Mucosa of descending colon (tissue), 3 donors: ENCODE data around the gene FGF5. TPM values are rescaled to one million over a fixed set of nuclear protein-coding genes. Genes with fewer than 3 reads are reported as not detected.

Experiments used
- ATAC-seq: fragments of 200-7000 bp; cut with Tn5 transposase; one replicate; pipeline ENCODE4 v1.9.1; 2020; ENCODE audit warnings: mild to moderate bottlenecking, moderate library complexity
- DNase-seq, 3 donors: peaks; one replicate each; pipeline ENCODE4 v3.0.0-alpha.2; 2020
- H3K36me3 ChIP-seq: fragments of 200-600 bp; one replicate; pipeline ENCODE4 v1.8.0; 2021; ENCODE audit warnings: low read depth, mild to moderate bottlenecking
- H3K4me1 ChIP-seq: fragments of 200-600 bp; one replicate; pipeline ENCODE4 v1.8.0; 2021; ENCODE audit warnings: low read depth, mild to moderate bottlenecking
- H3K4me3 ChIP-seq: fragments of 200-600 bp; one replicate; pipeline ENCODE4 v1.8.0; 2021; ENCODE audit warnings: mild to moderate bottlenecking
- H3K9me3 ChIP-seq: fragments of 200-600 bp; one replicate; pipeline ENCODE4 v1.8.0; 2021; ENCODE audit warnings: mild to moderate bottlenecking
- intact Hi-C, 2 donors: fragments of 100-400 bp; cut with DNase I in 1 of 2; cut with micrococcal nuclease in 1 of 2; formaldehyde crosslinking; loops; one replicate each; pipeline versions ENCODE4 v1.11.0 to v1.11.1; 2022; cut with DNase I, micrococcal nuclease
- total RNA-seq, 3 donors: library from RNA; stranded (reverse); fragmentation: NEBNext Ultra II Directional in 2 of 3; extraction: Animal tissue kit (Norgen Biotek cat#: 25700) in 2 of 3; gene quantifications; one replicate each; pipeline versions ENCODE4 v1.2.1 to v1.2.4, GENCODE V29; 2021 to 2023
- TF ChIP-seq, protein P1 (sequence below): fragments of 200-600 bp; IDR thresholded peaks from one replicate; pipeline ENCODE4 v1.8.0; 2022; ENCODE audit warnings: antibody characterized with exemption, mild to moderate bottlenecking
- donor health status: DM: no; HTN: no; CAD: no; lungs with moderate emphysema.
- donor health status: DM: no; HTN: no; CAD: no.
- donor health status: DM: no; HTN: yes; CAD: no.

The FGF5 gene
- total RNA-seq, 3 donors from 2014 or later: 0.05 to 1.1 TPM; not detected in 1

DNA sequence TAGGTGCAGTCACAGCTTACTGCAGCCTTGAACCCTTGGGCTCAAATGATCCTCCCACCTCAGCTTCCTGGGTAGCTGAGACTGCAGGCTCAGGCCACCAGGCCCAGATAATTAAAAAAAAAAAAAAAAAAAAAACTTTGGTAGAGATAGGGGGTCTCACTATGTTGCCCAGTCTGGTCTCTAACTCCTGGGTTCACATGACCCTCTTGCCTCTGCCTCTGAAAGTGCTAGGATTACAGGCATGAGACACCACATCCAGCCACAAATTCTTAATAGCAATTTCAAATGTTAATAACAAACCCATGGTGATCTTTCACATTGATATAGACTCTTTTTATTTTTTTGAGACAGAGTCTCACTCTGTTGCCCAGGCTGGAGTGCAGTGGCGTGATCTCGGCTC lies 12.3 kb upstream of the FGF5 start:
- H3K36me3 ChIP-seq: no peaks in the 10 kb centered on the region
- no peaks in the 10 kb centered on the region for H3K9me3 ChIP-seq
- TF ChIP-seq, protein P1, sequence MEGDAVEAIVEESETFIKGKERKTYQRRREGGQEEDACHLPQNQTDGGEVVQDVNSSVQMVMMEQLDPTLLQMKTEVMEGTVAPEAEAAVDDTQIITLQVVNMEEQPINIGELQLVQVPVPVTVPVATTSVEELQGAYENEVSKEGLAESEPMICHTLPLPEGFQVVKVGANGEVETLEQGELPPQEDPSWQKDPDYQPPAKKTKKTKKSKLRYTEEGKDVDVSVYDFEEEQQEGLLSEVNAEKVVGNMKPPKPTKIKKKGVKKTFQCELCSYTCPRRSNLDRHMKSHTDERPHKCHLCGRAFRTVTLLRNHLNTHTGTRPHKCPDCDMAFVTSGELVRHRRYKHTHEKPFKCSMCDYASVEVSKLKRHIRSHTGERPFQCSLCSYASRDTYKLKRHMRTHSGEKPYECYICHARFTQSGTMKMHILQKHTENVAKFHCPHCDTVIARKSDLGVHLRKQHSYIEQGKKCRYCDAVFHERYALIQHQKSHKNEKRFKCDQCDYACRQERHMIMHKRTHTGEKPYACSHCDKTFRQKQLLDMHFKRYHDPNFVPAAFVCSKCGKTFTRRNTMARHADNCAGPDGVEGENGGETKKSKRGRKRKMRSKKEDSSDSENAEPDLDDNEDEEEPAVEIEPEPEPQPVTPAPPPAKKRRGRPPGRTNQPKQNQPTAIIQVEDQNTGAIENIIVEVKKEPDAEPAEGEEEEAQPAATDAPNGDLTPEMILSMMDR: no peak
- intact Hi-C loops: no loop called here
- H3K4me3 ChIP-seq: no peak overlapping the region
- ATAC-seq (no peak), DNase-seq (no peak)
- no peaks in the 10 kb centered on the region for H3K4me1 ChIP-seq

DNA sequence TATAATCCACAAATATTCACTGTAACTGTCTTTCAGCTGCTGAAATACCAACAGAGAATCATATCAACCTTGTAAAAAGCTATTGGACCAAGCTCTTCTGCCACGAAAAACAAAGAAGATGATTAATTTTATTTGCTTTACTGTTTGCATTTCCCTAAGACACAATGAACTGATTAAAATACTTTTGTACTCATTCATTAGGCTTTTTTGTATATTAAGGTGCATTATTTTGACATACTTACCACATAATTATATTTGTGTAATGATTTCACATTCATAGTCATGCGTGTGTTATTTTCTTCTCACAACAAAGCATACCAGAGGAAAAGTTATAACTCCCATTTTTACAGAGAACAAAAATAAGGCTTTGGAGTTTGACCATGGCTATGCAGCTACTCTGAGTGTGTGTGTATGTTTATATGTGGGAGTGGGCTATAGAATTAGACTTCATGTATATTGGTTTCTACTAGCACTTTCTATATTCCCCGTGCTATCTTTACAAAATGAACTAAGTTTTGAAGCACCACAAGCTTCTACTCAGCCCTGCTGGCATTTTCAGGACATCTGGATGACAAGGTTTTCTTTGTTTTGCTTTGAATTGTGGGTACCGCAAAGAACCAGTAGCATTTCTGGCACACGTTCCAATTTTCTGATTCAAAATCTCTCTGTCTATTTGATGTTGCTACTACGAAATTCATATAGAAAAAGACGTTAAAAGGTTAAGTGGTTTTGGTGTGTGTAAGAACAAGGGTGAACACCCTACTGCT lies 11.0 kb upstream of the FGF5 start:
- ATAC-seq: no peak
- intact Hi-C loops: no loop called here
- H3K9me3 ChIP-seq: no peaks in the 10 kb centered on the region
- no peaks in the 10 kb centered on the region for H3K4me1 ChIP-seq
- no peak overlapping the region for H3K4me3 ChIP-seq
- TF ChIP-seq, protein P1: no peak
- DNase-seq: no peak
- no peaks in the 10 kb centered on the region for H3K36me3 ChIP-seq

GRCh38 chr4:80257851-80258250 lies 8.6 kb upstream of the FGF5 start:
- no peak overlapping the region for H3K4me3 ChIP-seq
- TF ChIP-seq, protein P1: no peak
- H3K9me3 ChIP-seq: no peaks in the 10 kb centered on the region
- intact Hi-C loops: no loop called here
- ATAC-seq (no peak), DNase-seq (no peak)
- no peaks in the 10 kb centered on the region for H3K4me1 ChIP-seq
- no peaks in the 10 kb centered on the region for H3K36me3 ChIP-seq

- intact Hi-C loops: no loop called here
- TF ChIP-seq, protein P1: no peak
- Histone ChIP-seq H3K4me3 (no peak overlapping the region), H3K4me1 (no peaks in the 10 kb centered on the region), H3K36me3 (no peaks in the 10 kb centered on the region), H3K9me3 (no peaks in the 10 kb centered on the region)
- DNase-seq: no peak
- no peak for ATAC-seq
Measured at GRCh38 chr4:80259012-80259411, 7.5 kb upstream of the FGF5 start.

- TF ChIP-seq, protein P1: no peak
- intact Hi-C loops: no loop called here
- ATAC-seq (no peak), DNase-seq (no peak)
- H3K4me1 ChIP-seq: no peaks in the 10 kb centered on the region
- no peaks in the 10 kb centered on the region for H3K9me3 ChIP-seq
- no peaks in the 10 kb centered on the region for H3K36me3 ChIP-seq
- H3K4me3 ChIP-seq: no peak overlapping the region
Measured at GRCh38 chr4:80259817-80260216, 6.6 kb upstream of the FGF5 start.
